SK-N-SH treated with all-trans-retinoic acid at 6 μM for 48 hours (cell line): Measurements from ENCODE around the gene TRIM66.

Source experiments
- ATAC-seq: fragments of 200-7000 bp; cut with Tn5 transposase; 3 replicates; pipeline ENCODE4 v1.9.1; 2020; ENCODE audit warnings: mild to moderate bottlenecking, moderate library complexity
- ARNTL ChIP-seq: fragments of 450-650 bp; formaldehyde crosslinking; IDR thresholded peaks from 2 replicates; pipeline ENCODE4 v1.5.0; 2020; ENCODE audit warnings: low read depth, mild to moderate bottlenecking, moderate library complexity, borderline replicate concordance
- BACH2 ChIP-seq: fragments of 250-450 bp; sonication (Bioruptor Pico); IDR thresholded peaks from 2 replicates; pipeline ENCODE4 v1.9.0; 2021; ENCODE audit warnings: mild to moderate bottlenecking, borderline replicate concordance
- CSDC2 ChIP-seq: fragments of 250-450 bp; sonication (Bioruptor Pico); IDR thresholded peaks from 2 replicates; pipeline ENCODE4 v1.5.0; 2020; ENCODE audit warnings: mild to moderate bottlenecking, moderate library complexity
- ESRRG ChIP-seq: fragments of 250-450 bp; sonication (Bioruptor Pico); IDR thresholded peaks from 2 replicates; pipeline ENCODE4 v1.6.1; 2021; ENCODE audit warnings: mild to moderate bottlenecking
- GLIS3 ChIP-seq: fragments of 250-450 bp; sonication (Bioruptor Pico); IDR thresholded peaks from 2 replicates; pipeline ENCODE4 v1.5.0; 2020; ENCODE audit warnings: mild to moderate bottlenecking, moderate library complexity
- ISL1 ChIP-seq: fragments of 250-450 bp; sonication (Bioruptor Pico); IDR thresholded peaks from 2 replicates; pipeline ENCODE4 v2.1.2; 2022; ENCODE audit warnings: mild to moderate bottlenecking, moderate library complexity
- OSR1 ChIP-seq: fragments of 250-450 bp; sonication (Bioruptor Pico); IDR thresholded peaks from 2 replicates; pipeline ENCODE4 v1.8.0; 2022; ENCODE audit warnings: moderate library complexity, mild to moderate bottlenecking, inconsistent platforms
- POU6F1 ChIP-seq: fragments of 250-450 bp; sonication (Bioruptor Pico); IDR thresholded peaks from 2 replicates; pipeline ENCODE4 v1.8.0; 2021; ENCODE audit warnings: low read depth, mild to moderate bottlenecking, moderate library complexity, borderline replicate concordance
- PPARA ChIP-seq: fragments of 250-450 bp; sonication (Bioruptor Pico); IDR thresholded peaks from 2 replicates; pipeline ENCODE4 v1.5.0; 2020; ENCODE audit warnings: mild to moderate bottlenecking, borderline replicate concordance
- RARB ChIP-seq: fragments of 250-450 bp; sonication (Bioruptor Pico); IDR thresholded peaks from 2 replicates; pipeline ENCODE4 v1.8.0; 2021; ENCODE audit warnings: mild to moderate bottlenecking, moderate library complexity
- SNAI2 ChIP-seq: fragments of 250-450 bp; sonication (Bioruptor Pico); IDR thresholded peaks from 2 replicates; pipeline ENCODE4 v1.5.0; 2020; ENCODE audit warnings: mild to moderate bottlenecking, moderate library complexity
- TCF4 ChIP-seq: fragments of 250-450 bp; sonication (Bioruptor Pico); IDR thresholded peaks from 2 replicates; pipeline ENCODE4 v1.8.0; 2021; ENCODE audit warnings: mild to moderate bottlenecking, moderate library complexity, borderline replicate concordance
- TOX ChIP-seq: fragments of 250-450 bp; sonication (Bioruptor Pico); IDR thresholded peaks from 2 replicates; pipeline ENCODE4 v1.8.0; 2021; ENCODE audit warnings: mild to moderate bottlenecking, moderate library complexity, borderline replicate concordance
- ZC3H10 ChIP-seq: fragments of 250-450 bp; sonication (Bioruptor Pico); IDR thresholded peaks from 2 replicates; pipeline ENCODE4 v1.5.1; 2021; ENCODE audit warnings: mild to moderate bottlenecking, moderate library complexity
- ZFP3 ChIP-seq: fragments of 250-450 bp; sonication (Bioruptor Pico); IDR thresholded peaks from 2 replicates; pipeline ENCODE4 v1.5.0; 2020; ENCODE audit warnings: mild to moderate bottlenecking, moderate library complexity
- ZFP30 ChIP-seq: fragments of 450-650 bp; formaldehyde crosslinking; IDR thresholded peaks from 2 replicates; pipeline ENCODE4 v1.5.0; 2022; ENCODE audit warnings: mild to moderate bottlenecking, moderate library complexity
- ZNF565 ChIP-seq: fragments of 450-650 bp; formaldehyde crosslinking; conservative IDR thresholded peaks from 2 replicates; pipeline ENCODE4 v1.5.0; 2020; ENCODE audit warnings: low read depth, mild to moderate bottlenecking, moderate library complexity
- ZNF70 ChIP-seq: fragments of 450-650 bp; formaldehyde crosslinking; IDR thresholded peaks from 2 replicates; pipeline ENCODE4 v1.5.0; 2020; ENCODE audit warnings: mild to moderate bottlenecking, moderate library complexity
- ZNF8 ChIP-seq: fragments of 450-650 bp; formaldehyde crosslinking; IDR thresholded peaks from 2 replicates; pipeline ENCODE4 v1.5.0; 2020; ENCODE audit warnings: mild to moderate bottlenecking, moderate library complexity
- TF ChIP-seq, protein P1 (sequence below): fragments of 250-450 bp; sonication (Bioruptor Pico); IDR thresholded peaks from 2 replicates; pipeline ENCODE4 v1.5.0; 2020; ENCODE audit warnings: mild to moderate bottlenecking, moderate library complexity
- TF ChIP-seq, protein P2 (sequence below): fragments of 250-450 bp; sonication (Bioruptor Pico); IDR thresholded peaks from 2 replicates; pipeline ENCODE4 v1.5.1; 2021; ENCODE audit warnings: mild to moderate bottlenecking, moderate library complexity
- TF ChIP-seq, protein P3 (sequence below): fragments of 250-450 bp; sonication (Bioruptor Pico); IDR thresholded peaks from 2 replicates; pipeline ENCODE4 v1.5.1; 2020; ENCODE audit warnings: low read depth, mild to moderate bottlenecking, moderate library complexity
- TF ChIP-seq, protein P4 (sequence below): fragments of 250-450 bp; sonication (Bioruptor Pico); IDR thresholded peaks from 2 replicates; pipeline ENCODE4 v1.8.0; 2020; ENCODE audit warnings: mild to moderate bottlenecking, moderate library complexity, borderline replicate concordance

Gene TRIM66

DNA sequence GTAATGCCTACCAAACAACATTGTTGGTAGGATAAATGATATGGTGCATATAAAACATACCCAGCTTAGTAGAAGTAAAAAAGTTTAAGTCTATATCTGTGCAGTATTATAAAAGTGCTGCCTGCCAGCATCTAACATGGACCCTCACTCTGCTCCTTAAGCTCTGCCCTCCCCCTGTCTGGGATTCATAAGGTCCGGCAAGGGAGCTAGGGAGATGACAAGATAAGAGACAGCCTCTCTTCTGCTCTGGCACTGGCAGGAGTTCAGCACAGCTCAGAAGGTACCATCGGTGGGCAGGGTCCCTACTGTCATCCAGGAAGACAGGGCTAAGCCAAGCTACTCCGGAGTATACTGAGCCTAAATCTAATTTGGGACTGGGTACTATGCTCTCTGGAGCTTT is 42.8 kb downstream of the TRIM66 start:
- TF ChIP-seq BACH2 (CRISPR knock-in tag) (no peak), ESRRG (CRISPR knock-in tag) (no peak), RARB (CRISPR knock-in tag) (no peak), ZFP30 (CRISPR knock-in tag) (no peak), OSR1 (CRISPR knock-in tag) (no peak), ZNF565 (no peak), POU6F1 (CRISPR knock-in tag) (no peak), SNAI2 (CRISPR knock-in tag) (no peak), ZNF8 (CRISPR knock-in tag) (no peak), CSDC2 (no peak), TOX (CRISPR knock-in tag) (no peak), ZNF70 (CRISPR knock-in tag) (no peak), ZC3H10 (CRISPR knock-in tag) (no peak), GLIS3 (CRISPR knock-in tag) (no peak), ARNTL (CRISPR knock-in tag) (no peak), ZFP3 (CRISPR knock-in tag) (no peak), ISL1 (CRISPR knock-in tag) (no peak)
- TF ChIP-seq, protein P1, sequence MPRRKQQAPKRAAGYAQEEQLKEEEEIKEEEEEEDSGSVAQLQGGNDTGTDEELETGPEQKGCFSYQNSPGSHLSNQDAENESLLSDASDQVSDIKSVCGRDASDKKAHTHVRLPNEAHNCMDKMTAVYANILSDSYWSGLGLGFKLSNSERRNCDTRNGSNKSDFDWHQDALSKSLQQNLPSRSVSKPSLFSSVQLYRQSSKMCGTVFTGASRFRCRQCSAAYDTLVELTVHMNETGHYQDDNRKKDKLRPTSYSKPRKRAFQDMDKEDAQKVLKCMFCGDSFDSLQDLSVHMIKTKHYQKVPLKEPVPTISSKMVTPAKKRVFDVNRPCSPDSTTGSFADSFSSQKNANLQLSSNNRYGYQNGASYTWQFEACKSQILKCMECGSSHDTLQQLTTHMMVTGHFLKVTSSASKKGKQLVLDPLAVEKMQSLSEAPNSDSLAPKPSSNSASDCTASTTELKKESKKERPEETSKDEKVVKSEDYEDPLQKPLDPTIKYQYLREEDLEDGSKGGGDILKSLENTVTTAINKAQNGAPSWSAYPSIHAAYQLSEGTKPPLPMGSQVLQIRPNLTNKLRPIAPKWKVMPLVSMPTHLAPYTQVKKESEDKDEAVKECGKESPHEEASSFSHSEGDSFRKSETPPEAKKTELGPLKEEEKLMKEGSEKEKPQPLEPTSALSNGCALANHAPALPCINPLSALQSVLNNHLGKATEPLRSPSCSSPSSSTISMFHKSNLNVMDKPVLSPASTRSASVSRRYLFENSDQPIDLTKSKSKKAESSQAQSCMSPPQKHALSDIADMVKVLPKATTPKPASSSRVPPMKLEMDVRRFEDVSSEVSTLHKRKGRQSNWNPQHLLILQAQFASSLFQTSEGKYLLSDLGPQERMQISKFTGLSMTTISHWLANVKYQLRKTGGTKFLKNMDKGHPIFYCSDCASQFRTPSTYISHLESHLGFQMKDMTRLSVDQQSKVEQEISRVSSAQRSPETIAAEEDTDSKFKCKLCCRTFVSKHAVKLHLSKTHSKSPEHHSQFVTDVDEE (CRISPR knock-in tag): no peak
- TF ChIP-seq, protein P2, sequence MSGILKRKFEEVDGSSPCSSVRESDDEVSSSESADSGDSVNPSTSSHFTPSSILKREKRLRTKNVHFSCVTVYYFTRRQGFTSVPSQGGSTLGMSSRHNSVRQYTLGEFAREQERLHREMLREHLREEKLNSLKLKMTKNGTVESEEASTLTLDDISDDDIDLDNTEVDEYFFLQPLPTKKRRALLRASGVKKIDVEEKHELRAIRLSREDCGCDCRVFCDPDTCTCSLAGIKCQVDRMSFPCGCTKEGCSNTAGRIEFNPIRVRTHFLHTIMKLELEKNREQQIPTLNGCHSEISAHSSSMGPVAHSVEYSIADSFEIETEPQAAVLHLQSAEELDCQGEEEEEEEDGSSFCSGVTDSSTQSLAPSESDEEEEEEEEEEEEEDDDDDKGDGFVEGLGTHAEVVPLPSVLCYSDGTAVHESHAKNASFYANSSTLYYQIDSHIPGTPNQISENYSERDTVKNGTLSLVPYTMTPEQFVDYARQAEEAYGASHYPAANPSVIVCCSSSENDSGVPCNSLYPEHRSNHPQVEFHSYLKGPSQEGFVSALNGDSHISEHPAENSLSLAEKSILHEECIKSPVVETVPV (CRISPR knock-in tag): no peak
- TF ChIP-seq, protein P3, sequence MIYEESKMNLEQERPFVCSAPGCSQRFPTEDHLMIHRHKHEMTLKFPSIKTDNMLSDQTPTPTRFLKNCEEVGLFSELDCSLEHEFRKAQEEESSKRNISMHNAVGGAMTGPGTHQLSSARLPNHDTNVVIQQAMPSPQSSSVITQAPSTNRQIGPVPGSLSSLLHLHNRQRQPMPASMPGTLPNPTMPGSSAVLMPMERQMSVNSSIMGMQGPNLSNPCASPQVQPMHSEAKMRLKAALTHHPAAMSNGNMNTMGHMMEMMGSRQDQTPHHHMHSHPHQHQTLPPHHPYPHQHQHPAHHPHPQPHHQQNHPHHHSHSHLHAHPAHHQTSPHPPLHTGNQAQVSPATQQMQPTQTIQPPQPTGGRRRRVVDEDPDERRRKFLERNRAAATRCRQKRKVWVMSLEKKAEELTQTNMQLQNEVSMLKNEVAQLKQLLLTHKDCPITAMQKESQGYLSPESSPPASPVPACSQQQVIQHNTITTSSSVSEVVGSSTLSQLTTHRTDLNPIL (CRISPR knock-in tag): no peak
- peak; percentile 30; the same call in 1 of the 3 replicates for ATAC-seq

- ATAC-seq: no peak
- TF ChIP-seq ZC3H10 (CRISPR knock-in tag) (no peak), ZNF8 (CRISPR knock-in tag) (no peak), GLIS3 (CRISPR knock-in tag) (no peak), ZNF70 (CRISPR knock-in tag) (no peak), ZFP3 (CRISPR knock-in tag) (no peak), ARNTL (CRISPR knock-in tag) (no peak), ISL1 (CRISPR knock-in tag) (no peak), POU6F1 (CRISPR knock-in tag) (no peak), TOX (CRISPR knock-in tag) (no peak), ESRRG (CRISPR knock-in tag) (no peak), ZNF565 (no peak), BACH2 (CRISPR knock-in tag) (no peak), TCF4 (CRISPR knock-in tag) (no peak), CSDC2 (no peak), RARB (CRISPR knock-in tag) (no peak), SNAI2 (CRISPR knock-in tag) (no peak), PPARA (CRISPR knock-in tag) (no peak)
- TF ChIP-seq, protein P3 (CRISPR knock-in tag): no peak
- TF ChIP-seq, protein P1 (CRISPR knock-in tag): no peak
- TF ChIP-seq, protein P4, sequence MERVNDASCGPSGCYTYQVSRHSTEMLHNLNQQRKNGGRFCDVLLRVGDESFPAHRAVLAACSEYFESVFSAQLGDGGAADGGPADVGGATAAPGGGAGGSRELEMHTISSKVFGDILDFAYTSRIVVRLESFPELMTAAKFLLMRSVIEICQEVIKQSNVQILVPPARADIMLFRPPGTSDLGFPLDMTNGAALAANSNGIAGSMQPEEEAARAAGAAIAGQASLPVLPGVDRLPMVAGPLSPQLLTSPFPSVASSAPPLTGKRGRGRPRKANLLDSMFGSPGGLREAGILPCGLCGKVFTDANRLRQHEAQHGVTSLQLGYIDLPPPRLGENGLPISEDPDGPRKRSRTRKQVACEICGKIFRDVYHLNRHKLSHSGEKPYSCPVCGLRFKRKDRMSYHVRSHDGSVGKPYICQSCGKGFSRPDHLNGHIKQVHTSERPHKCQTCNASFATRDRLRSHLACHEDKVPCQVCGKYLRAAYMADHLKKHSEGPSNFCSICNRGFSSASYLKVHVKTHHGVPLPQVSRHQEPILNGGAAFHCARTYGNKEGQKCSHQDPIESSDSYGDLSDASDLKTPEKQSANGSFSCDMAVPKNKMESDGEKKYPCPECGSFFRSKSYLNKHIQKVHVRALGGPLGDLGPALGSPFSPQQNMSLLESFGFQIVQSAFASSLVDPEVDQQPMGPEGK (CRISPR knock-in tag): no peak
Measured at GRCh38 chr11:8638300-8638699, 44.2 kb downstream of the TRIM66 start.
